LHCN-M2 (cell line): ENCODE measurements around the gene ASXL2. TPM values are rescaled to one million over a fixed set of nuclear protein-coding genes. Genes with fewer than 3 reads are reported as not detected.
A peak's percentile ranks its signal among the peaks of the same experiment; 100 is the strongest.
"Not testable (repeated sequence)": the region's sequence is repeated elsewhere in the genome, so short reads cannot be mapped to it uniquely, and the experiment has no call there.

Experiments
- DNase-seq: peaks from one replicate; pipeline ENCODE4 v3.0.0-alpha.2; 2012; ENCODE audit warnings: low read depth
- total RNA-seq: library from RNA; depleted of rRNA; stranded (reverse); fragments of >200 nt; gene quantifications from 2 replicates; pipeline ENCODE4 v1.2.3, GENCODE V29; 2014

Gene ASXL2
- total RNA-seq, 1 experiment from 2014 or later: 13.7 TPM

GRCh38 chr2:25891672-25892071 is 13.4 kb upstream of the ASXL2 start:
- no peak for DNase-seq

- DNase-seq: no peak
Measured at GRCh38 chr2:25887624-25888242, 9.4 kb upstream of the ASXL2 start.

- peak; percentile 85 for DNase-seq
Measured at GRCh38 chr2:25885933-25886332, 7.6 kb upstream of the ASXL2 start.

- DNase-seq: no peak
Measured at GRCh38 chr2:25881764-25882163, 3.5 kb upstream of the ASXL2 start.

- peak; percentile 60 for DNase-seq
Measured at GRCh38 chr2:25879133-25879730, 945 bp upstream of the ASXL2 start.

GRCh38 chr2:25877431-25878360 is 591 bp downstream of the ASXL2 start:
- peak; percentile 71 for DNase-seq

GRCh38 chr2:25872134-25872533 is 6.2 kb downstream of the ASXL2 start:
- DNase-seq: no peak

- DNase-seq: no peak
Measured at GRCh38 chr2:25867396-25868003, 10.8 kb downstream of the ASXL2 start.

GRCh38 chr2:25856377-25856776 is 21.9 kb downstream of the ASXL2 start:
- no peak for DNase-seq

GRCh38 chr2:25855065-25855464 is 23.2 kb downstream of the ASXL2 start:
- no peak for DNase-seq

- no peak for DNase-seq
Measured at GRCh38 chr2:25854613-25855012, 23.7 kb downstream of the ASXL2 start.

- DNase-seq: no peak
Measured at GRCh38 chr2:25853038-25853638, 25.1 kb downstream of the ASXL2 start.

GRCh38 chr2:25851740-25852503 is 26.4 kb downstream of the ASXL2 start:
- peak; percentile 75 for DNase-seq

- not testable (repeated sequence) for DNase-seq
Measured at GRCh38 chr2:25850400-25850799, 27.9 kb downstream of the ASXL2 start.

- DNase-seq: not testable (repeated sequence)
Measured at GRCh38 chr2:25849350-25849749, 28.9 kb downstream of the ASXL2 start.

- DNase-seq: peak; percentile 56
Measured at GRCh38 chr2:25845843-25846505, 32.3 kb downstream of the ASXL2 start.

GRCh38 chr2:25844089-25844488 is 34.2 kb downstream of the ASXL2 start:
- DNase-seq: peak; percentile 50

GRCh38 chr2:25842155-25842554 is 36.1 kb downstream of the ASXL2 start:
- DNase-seq: no peak

- DNase-seq: no peak
Measured at GRCh38 chr2:25838152-25838756, 40.0 kb downstream of the ASXL2 start.

- no peak for DNase-seq
Measured at GRCh38 chr2:25835906-25836305, 42.4 kb downstream of the ASXL2 start.
